Cardiac septum (tissue), 1 donor: Measurements from ENCODE around the gene MITF. TPM values are rescaled to one million over a fixed set of nuclear protein-coding genes. Genes with fewer than 3 reads are reported as not detected.

Source experiments
- DNase-seq: peaks from one replicate; pipeline ENCODE4 v3.0.0-alpha.2; 2020; ENCODE audit warnings: low spot score
- intact Hi-C: fragments of 100-400 bp; cut with DNase I; formaldehyde crosslinking; loops from one replicate; pipeline ENCODE4 v1.14.0; 2022
- total RNA-seq: library from RNA; stranded (reverse); fragmentation: NEBNext Ultra II Directional; extraction: Animal tissue kit (Norgen Biotek cat#: 25700); gene quantifications from one replicate; pipeline ENCODE4 v1.2.1, GENCODE V29; 2021
- donor health status: DM: no; HTN: no; CAD: no.

Gene MITF
- total RNA-seq, 1 donor from 2014 or later: 97.6 TPM

DNA sequence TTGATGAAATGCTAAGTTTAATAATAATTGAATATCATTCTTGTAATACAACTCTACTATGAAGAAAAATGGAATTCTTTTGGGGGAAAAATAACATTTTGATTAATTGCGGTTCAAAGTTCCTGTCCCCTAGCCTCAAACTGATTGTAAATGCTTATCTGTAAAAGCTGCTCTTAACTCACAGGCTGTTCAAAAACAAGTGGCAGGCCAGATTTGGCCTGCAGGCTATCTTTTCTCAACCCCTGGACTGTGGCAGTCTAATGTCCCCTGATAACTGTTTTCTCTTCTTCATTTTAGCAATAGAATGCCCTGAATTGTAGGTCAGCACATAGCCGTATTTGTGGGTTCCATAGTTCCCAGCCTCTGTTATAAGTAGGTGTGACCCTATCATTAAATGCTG is 236.8 kb downstream of the MITF start:
- intact Hi-C loops: no loop called here
- DNase-seq: no peak

DNA sequence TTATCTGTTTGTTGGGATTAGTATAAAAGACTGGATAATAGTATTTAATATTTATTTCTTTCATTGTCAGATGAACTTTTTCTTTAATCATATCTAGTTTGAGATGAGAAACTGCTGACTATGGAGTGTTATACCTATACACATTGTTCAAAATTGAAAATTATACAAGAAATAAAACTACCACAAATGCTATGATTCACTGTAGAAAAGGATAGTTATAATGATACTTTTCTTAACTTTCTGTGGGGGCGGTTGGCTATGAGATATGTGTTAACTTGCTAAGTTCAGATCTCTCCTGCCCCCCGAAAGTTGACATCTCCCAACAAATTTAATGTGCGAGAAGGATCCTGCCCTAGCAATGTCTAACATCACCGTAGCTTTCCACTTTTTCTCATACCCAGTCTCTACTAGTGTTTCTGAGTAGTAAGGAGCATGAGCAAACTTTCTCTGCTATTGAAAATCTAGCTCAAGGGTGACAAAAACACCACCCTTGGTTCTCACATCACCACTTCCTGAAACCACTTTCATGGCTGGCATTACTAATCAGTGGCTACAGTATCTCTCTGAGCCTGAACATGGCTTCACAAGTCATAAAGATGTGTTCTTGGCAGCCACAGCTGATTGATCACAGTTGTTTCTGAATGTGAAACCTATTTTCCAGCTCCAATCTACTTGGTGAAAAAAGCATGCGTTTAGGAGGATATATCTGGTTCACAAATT is 244.4 kb downstream of the MITF start:
- intact Hi-C loops: no loop called here
- DNase-seq: no peak

DNA sequence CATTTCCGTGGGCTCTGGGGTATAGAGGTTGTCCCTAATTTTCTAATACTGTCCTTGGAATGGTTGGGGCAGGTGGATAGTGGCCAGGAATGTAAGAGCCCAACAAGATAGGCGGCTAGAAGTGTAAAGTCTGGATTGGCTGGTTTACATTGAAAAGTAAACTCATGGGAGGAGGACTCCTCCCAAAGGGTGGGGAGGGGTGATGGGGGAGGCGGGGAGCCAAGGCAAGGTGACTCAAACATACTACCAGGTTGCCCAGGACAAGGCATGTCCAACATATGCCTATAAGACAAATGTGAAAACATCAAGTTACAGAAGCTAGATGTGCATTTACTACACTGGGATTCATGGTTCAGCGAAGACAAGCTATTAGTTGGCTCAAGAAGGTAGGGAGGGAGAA is 246.0 kb downstream of the MITF start:
- DNase-seq: no peak
- intact Hi-C loops: no loop called here

DNA sequence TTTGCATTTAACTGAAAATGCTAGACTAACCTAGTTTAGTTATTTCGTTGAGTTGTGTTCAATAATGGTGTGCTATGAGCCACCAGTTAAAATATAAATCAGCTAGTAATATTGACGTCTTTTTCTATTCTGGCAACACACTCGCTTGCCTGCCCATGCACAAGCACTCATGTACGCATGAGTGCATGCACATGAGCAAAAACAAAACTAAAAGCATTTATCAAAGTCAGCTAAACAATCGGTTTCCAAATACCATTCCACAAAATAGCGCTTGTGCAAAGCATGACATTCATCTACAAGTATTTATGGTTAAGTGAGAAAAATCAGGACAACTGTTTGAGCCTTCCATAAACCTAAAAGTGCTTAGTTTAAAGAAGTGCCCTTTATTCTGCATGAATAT is 247.2 kb downstream of the MITF start:
- intact Hi-C loops: no loop called here
- DNase-seq: no peak

DNA sequence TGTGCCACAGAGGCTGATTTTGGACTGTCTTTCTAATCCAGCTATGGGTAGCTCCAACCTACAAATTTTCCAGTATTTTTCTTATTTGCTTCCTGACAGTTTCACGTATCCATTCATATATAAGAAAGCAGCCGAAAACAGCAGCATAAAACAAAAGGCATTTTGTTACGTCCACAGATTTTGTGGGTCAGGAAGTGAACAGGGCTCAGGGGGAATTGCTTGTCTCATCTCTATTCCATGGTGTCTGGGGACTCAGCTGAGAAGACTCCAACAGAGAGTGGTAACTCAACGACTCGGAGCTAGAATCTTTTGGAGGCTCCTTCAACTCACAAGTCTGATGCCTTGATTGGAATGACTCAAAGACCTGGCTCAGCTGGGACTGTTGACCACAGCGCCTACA is 248.6 kb downstream of the MITF start:
- intact Hi-C loops: no loop called here
- no peak for DNase-seq

- intact Hi-C loops: no loop called here
- DNase-seq: no peak
Observed at GRCh38 chr3:69993757-69994156, 254.5 kb downstream of the MITF start.

GRCh38 chr3:69994919-69995318 is 255.7 kb downstream of the MITF start:
- DNase-seq: no peak
- intact Hi-C loops: no loop called here

DNA sequence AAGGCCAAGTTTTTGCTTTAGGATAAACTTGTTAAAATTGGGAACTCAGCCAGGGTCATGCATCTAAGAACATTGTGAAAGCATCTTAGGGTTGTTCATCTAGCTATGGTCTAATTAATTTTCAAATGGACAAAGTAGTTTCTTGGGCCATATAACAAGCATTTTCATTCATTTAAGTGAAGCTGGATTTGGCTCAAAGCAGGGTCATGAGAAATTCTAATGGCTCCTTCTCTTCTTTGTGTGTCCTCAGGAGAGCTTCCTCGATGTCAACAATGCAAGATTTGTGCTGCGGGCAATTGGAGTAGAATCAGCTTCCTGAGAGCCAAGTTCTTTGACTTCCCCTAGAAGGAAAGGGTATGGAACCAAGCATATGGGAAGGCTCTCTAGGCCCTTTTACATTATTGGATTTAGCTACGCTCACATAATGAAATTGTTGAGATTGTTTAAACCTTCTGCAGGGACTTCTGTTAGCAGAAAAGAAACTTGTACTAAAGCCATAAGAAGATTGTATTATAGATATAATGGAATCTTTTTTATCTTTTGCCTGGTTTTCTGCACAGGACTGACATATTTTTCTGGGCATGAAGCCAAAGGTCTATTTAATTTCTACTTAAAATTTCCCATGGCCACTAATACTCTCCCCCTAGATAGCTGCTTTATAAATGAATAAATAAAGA is 258.5 kb downstream of the MITF start:
- intact Hi-C loops: no loop called here
- DNase-seq: no peak

DNA sequence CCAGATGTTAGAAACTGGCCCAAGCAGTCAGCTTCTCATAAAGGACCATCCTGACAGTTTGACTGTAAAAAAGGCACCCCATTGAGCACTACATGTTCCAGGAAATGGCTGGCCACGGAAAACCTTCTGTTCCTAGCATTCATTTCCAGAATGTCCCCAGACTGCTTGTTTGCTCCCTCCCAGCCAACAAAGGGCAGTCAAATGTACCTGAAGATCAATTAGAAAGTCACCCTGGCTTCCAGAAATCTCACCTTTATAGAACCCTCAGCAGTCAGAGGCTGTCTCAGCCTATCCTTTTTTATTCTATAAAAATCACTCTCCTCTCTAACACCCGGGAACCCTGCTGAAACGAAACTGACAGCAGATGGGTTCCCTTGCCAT is 259.5 kb downstream of the MITF start:
- intact Hi-C loops: no loop called here
- no peak for DNase-seq

- no peak for DNase-seq
- intact Hi-C loops: no loop called here
Observed at GRCh38 chr3:69999140-70000027, 260.1 kb downstream of the MITF start, which contains the start of gene SAMMSON. SAMMSON (plus strand) TSS chr3:69999733.

- intact Hi-C loops: no loop called here
- DNase-seq: no peak
Observed at GRCh38 chr3:70000028-70000410, 260.8 kb downstream of the MITF start.

- intact Hi-C loops: no loop called here
- no peak for DNase-seq
Observed at GRCh38 chr3:70000563-70001081, 261.4 kb downstream of the MITF start.

- intact Hi-C loops: no loop called here
- no peak for DNase-seq
Observed at GRCh38 chr3:70003119-70003518, 263.9 kb downstream of the MITF start.

DNA sequence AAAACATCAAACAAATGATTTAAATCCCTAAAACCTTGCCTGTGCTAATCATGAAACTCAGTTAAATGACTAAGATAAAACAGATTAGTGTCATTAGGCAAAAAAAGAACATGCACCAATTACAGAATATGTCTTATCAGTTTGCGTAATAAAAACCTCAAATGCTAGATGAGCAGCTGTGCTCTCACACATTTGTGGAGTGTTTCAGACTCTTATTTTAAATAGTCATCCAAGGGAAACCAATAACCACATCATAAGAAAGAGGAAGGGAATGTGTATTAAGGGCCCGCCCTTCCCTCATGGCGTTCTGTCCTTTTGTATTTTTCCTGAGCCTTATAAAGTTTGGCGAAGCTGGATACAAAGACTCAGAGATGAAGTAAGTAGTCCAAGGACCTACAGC is 266.8 kb downstream of the MITF start:
- no peak for DNase-seq
- intact Hi-C loops: no loop called here

- no peak for DNase-seq
- intact Hi-C loops: no loop called here
Observed at GRCh38 chr3:70010346-70010745, 271.1 kb downstream of the MITF start.

DNA sequence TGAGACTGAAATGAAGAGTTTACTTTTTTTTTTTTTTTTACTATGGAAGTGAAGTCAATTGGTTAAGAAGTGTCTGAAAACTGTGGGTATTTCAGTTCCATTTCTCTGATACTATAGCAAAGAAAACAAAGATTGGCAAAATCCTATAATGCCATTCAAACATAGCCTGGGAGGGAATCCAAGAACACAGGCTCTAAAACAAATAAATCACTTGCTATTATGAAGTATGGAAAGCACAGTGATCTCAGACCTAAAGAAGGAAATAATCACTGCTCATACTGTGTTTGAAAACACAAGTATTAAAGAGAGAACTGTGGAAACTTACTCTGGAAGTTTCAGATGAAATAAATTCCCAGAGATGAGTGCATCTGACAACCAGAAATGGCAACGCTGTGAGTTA is 272.3 kb downstream of the MITF start:
- intact Hi-C loops: no loop called here
- DNase-seq: no peak
